ENCODE measurements around the gene DDX11. TPM values are rescaled to one million over a fixed set of nuclear protein-coding genes. Genes with fewer than 3 reads are reported as not detected.
"Not testable (repeated sequence)": the region's sequence is repeated elsewhere in the genome, so short reads cannot be mapped to it uniquely, and the experiment has no call there.

Gene DDX11
- 100 to 1,000 TPM; 184 to 193 TPM for total RNA-seq

GRCh38 chr12:31073527-31074332, at the start of gene DDX11:
DDX11 (plus strand) TSS chr12:31073860; CDS start chr12:31078394, 4,534 bp downstream.
- Mint-ChIP-seq H3K36me3 (ENCODE audit: low read depth) (peaks cover 31% of the 10 kb centered on the region), H3K27ac (peak within 1 kb of the TSS; percentile 94), H3K4me3 (peak within 1 kb of the TSS; percentile 93), H3K4me1 (ENCODE audit: low read depth) (peaks cover 47% of the 10 kb centered on the region)
- CTCF ChIA-PET; H3K27me3 Mint-ChIP-seq (ENCODE audit: low read depth); H3K9me3 Mint-ChIP-seq (ENCODE audit: insufficient read depth): not testable (repeated sequence)
- ATAC-seq (peak; percentile 94), DNase-seq (peak; percentile 94)
- POLR2A ChIA-PET, result interaction anchor here (0.9 kb wide), 1 partner anchor 222 kb away, joined by 3 read pairs; no protein-coding TSS in a partner anchor

DNA sequence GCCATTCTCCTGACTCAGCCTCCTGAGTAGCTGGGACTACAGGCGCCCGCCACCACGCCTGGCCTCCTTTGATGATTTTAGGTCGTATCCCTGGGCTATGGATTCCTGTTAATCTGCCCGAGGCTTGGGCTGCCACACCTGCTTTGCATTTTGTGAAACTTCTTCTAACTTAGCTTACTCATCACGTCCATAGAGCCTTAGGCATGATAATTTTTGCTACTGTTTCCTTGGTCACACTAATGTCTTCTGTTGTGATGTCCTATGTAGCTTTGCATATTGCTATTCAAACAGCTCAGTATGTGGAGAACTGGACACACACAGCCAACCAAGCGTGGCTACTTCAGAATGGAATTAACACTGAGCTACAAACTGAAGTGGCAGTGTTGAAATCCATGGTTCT, 47.5 kb upstream of the DDX11 start:
- ATAC-seq, result no peak
- DNase-seq, result no peak
- no peak overlapping the region for H3K27ac Mint-ChIP-seq
- H3K9me3 Mint-ChIP-seq (ENCODE audit: insufficient read depth), result no peaks in the 10 kb centered on the region
- no peaks in the 10 kb centered on the region for H3K36me3 Mint-ChIP-seq (ENCODE audit: low read depth)
- H3K4me1 Mint-ChIP-seq (ENCODE audit: low read depth), result no peaks in the 10 kb centered on the region
- no peak overlapping the region for H3K4me3 Mint-ChIP-seq
- ChIA-PET CTCF (no interaction called here), POLR2A (no interaction called here)
- H3K27me3 Mint-ChIP-seq (ENCODE audit: low read depth), result peaks cover 10% of the 10 kb centered on the region

- H3K4me3 Mint-ChIP-seq; POLR2A ChIA-PET; H3K27me3 Mint-ChIP-seq (ENCODE audit: low read depth); H3K9me3 Mint-ChIP-seq (ENCODE audit: insufficient read depth); H3K4me1 Mint-ChIP-seq (ENCODE audit: low read depth); DNase-seq; H3K36me3 Mint-ChIP-seq (ENCODE audit: low read depth); CTCF ChIA-PET; ATAC-seq; H3K27ac Mint-ChIP-seq: not testable (repeated sequence)
These were observed 46.7 kb upstream of the DDX11 start for GRCh38 chr12:31027006-31027405.

DNA sequence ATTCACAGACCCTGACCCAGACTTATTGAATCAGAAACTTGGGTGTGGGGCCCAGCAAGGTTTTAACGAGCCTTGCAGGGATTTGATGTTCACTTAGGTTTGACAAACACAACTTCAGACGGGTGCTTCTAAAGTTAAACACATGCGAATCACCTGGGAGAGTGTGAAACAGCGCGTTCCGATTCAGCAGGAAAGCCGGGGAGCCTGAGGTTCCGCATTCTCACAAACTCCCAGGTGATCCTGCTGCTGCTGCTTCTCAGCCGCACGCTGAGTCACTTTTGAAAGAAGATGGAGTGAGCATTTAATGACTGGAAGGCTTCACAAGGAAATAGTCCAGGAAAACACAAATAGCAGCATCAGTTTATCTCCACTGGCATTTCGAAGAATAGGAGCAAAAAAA, 44.2 kb upstream of the DDX11 start:
- ChIA-PET POLR2A (no interaction called here), CTCF (no interaction called here)

DNA sequence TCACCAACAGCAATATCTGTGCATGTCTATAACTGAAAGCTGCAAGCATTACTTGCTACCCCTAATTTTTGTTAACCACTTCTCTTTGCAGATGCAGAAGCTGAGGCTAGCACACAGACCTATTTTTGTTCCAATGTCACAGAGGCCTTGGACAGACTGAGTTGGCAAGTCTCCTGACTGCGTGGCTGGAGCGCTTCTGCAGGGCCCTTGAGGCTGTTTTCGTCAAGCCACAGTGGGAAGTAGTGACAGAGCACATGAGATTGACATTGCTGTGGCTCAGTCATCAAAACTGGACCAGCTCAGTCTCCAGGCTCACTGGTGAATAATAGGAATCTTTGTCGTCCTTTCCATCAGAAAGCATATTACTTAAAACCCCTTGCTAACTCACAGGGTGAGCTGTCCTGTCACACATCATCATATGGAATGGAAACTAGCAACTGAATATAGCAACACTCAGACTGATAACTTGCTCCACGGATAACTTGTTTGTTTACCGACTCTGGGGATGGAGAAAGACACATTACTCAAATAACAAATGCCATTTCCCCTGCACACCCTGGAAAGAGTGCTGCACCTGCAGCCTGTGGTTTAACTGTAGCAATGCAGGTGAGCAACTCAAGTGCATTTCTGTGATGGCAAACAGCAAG, 43.6 kb upstream of the DDX11 start:
- Mint-ChIP-seq H3K36me3 (ENCODE audit: low read depth) (no peaks in the 10 kb centered on the region), H3K27me3 (ENCODE audit: low read depth) (peaks cover 4% of the 10 kb centered on the region), H3K4me3 (no peak overlapping the region), H3K9me3 (ENCODE audit: insufficient read depth) (no peaks in the 10 kb centered on the region), H3K27ac (no peak overlapping the region), H3K4me1 (ENCODE audit: low read depth) (no peaks in the 10 kb centered on the region)
- ChIA-PET CTCF (no interaction called here), POLR2A (no interaction called here)
- ATAC-seq (no peak), DNase-seq (no peak)

More for the DNA sequence above, 44.2 kb upstream of the DDX11 start:
- Mint-ChIP-seq H3K27me3 (ENCODE audit: low read depth) (peaks cover 7% of the 10 kb centered on the region), H3K9me3 (ENCODE audit: insufficient read depth) (no peaks in the 10 kb centered on the region), H3K4me3 (no peak overlapping the region), H3K4me1 (ENCODE audit: low read depth) (no peaks in the 10 kb centered on the region), H3K27ac (no peak overlapping the region), H3K36me3 (ENCODE audit: low read depth) (no peaks in the 10 kb centered on the region)
- DNase-seq (no peak), ATAC-seq (no peak)

DNA sequence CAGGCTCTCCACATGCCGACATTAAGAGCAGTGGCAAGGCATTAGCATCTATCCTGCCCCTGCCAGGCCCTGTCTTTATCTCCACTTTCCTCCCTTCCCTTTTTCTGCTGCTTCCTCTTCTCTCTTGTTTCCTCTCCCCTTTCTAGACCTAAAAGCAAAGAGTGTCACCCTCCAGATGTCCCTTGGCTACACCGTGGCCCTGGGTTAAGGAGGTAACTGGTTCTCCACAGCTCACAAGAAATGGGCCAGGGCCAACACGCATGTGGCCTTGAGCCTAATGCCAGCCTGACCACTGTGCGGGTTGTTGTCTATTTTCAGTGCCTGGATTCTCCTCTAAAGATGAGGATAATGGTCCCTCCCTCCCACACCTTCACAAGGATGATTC, 41.7 kb upstream of the DDX11 start:
- H3K4me3 Mint-ChIP-seq, result no peak overlapping the region
- CTCF ChIA-PET, result no interaction called here
- POLR2A ChIA-PET, result no interaction called here

GRCh38 chr12:31033146-31033545, 40.5 kb upstream of the DDX11 start:
- no peak overlapping the region for H3K4me3 Mint-ChIP-seq
- DNase-seq (no peak), ATAC-seq (no peak)
- no peaks in the 10 kb centered on the region for H3K36me3 Mint-ChIP-seq (ENCODE audit: low read depth)
- H3K4me1 Mint-ChIP-seq (ENCODE audit: low read depth), result peaks cover 3% of the 10 kb centered on the region
- H3K27ac Mint-ChIP-seq, result no peak overlapping the region
- ChIA-PET CTCF (no interaction called here), POLR2A (no interaction called here)
- H3K27me3 Mint-ChIP-seq (ENCODE audit: low read depth), result no peaks in the 10 kb centered on the region
- no peaks in the 10 kb centered on the region for H3K9me3 Mint-ChIP-seq (ENCODE audit: insufficient read depth)

More for the DNA sequence above, 41.7 kb upstream of the DDX11 start:
- DNase-seq, result no peak
- Mint-ChIP-seq H3K27ac (no peak overlapping the region), H3K9me3 (ENCODE audit: insufficient read depth) (no peaks in the 10 kb centered on the region), H3K27me3 (ENCODE audit: low read depth) (no peaks in the 10 kb centered on the region), H3K4me1 (ENCODE audit: low read depth) (peaks cover 3% of the 10 kb centered on the region), H3K36me3 (ENCODE audit: low read depth) (no peaks in the 10 kb centered on the region)
- no peak for ATAC-seq

DNA sequence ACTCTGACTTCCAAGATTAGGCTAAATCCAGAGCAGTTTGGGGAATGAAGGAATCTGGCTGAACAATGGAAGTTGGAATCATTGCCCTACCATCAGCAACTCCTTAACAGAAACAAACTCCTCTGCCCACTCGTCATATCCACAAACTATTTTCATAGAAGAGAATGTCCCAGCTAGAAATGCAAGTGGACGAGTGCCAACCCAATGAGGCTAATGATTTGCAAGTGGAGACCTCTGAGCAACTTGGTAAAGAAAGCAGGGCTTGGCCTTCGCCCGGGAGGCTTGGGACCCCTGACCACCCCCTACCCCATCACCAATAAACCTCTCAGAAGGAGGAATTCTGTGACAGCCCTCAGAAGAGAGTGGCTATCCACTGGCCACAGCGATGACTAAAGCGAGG, 40.0 kb upstream of the DDX11 start:
- H3K4me1 Mint-ChIP-seq (ENCODE audit: low read depth), result peaks cover 3% of the 10 kb centered on the region
- no peak overlapping the region for H3K27ac Mint-ChIP-seq
- DNase-seq, result no peak
- ChIA-PET CTCF (no interaction called here), POLR2A (no interaction called here)
- ATAC-seq, result no peak
- H3K9me3 Mint-ChIP-seq (ENCODE audit: insufficient read depth), result no peaks in the 10 kb centered on the region
- H3K4me3 Mint-ChIP-seq, result no peak overlapping the region
- H3K36me3 Mint-ChIP-seq (ENCODE audit: low read depth), result no peaks in the 10 kb centered on the region
- no peaks in the 10 kb centered on the region for H3K27me3 Mint-ChIP-seq (ENCODE audit: low read depth)

- Mint-ChIP-seq H3K27ac (no peak overlapping the region), H3K9me3 (ENCODE audit: insufficient read depth) (no peaks in the 10 kb centered on the region), H3K36me3 (ENCODE audit: low read depth) (no peaks in the 10 kb centered on the region), H3K27me3 (ENCODE audit: low read depth) (peaks cover 4% of the 10 kb centered on the region), H3K4me1 (ENCODE audit: low read depth) (peaks cover 3% of the 10 kb centered on the region), H3K4me3 (no peak overlapping the region)
- ChIA-PET POLR2A (no interaction called here), CTCF (no interaction called here)
- ATAC-seq (no peak), DNase-seq (no peak)
These were observed 39.3 kb upstream of the DDX11 start for GRCh38 chr12:31034372-31034771.

- no peak overlapping the region for H3K4me3 Mint-ChIP-seq
- H3K36me3 Mint-ChIP-seq (ENCODE audit: low read depth), result no peaks in the 10 kb centered on the region
- CTCF ChIA-PET, result no interaction called here
- no peak overlapping the region for H3K27ac Mint-ChIP-seq
- POLR2A ChIA-PET, result interaction anchor here (0.6 kb wide), 1 partner anchor 289 kb away, joined by 3 read pairs; no protein-coding TSS in a partner anchor
- DNase-seq (no peak), ATAC-seq (no peak)
- H3K9me3 Mint-ChIP-seq (ENCODE audit: insufficient read depth), result no peaks in the 10 kb centered on the region
- peaks cover 3% of the 10 kb centered on the region for H3K4me1 Mint-ChIP-seq (ENCODE audit: low read depth)
- H3K27me3 Mint-ChIP-seq (ENCODE audit: low read depth), result peaks cover 4% of the 10 kb centered on the region
These were observed 38.4 kb upstream of the DDX11 start for GRCh38 chr12:31035226-31035625.

GRCh38 chr12:31035967-31036665, 37.5 kb upstream of the DDX11 start:
- ChIA-PET POLR2A (no interaction called here), CTCF (no interaction called here)
- Mint-ChIP-seq H3K27ac (no peak overlapping the region), H3K27me3 (ENCODE audit: low read depth) (peaks cover 4% of the 10 kb centered on the region), H3K36me3 (ENCODE audit: low read depth) (no peaks in the 10 kb centered on the region), H3K4me1 (ENCODE audit: low read depth) (peaks cover 3% of the 10 kb centered on the region), H3K9me3 (ENCODE audit: insufficient read depth) (no peaks in the 10 kb centered on the region), H3K4me3 (no peak overlapping the region)
- ATAC-seq (no peak), DNase-seq (no peak)

DNA sequence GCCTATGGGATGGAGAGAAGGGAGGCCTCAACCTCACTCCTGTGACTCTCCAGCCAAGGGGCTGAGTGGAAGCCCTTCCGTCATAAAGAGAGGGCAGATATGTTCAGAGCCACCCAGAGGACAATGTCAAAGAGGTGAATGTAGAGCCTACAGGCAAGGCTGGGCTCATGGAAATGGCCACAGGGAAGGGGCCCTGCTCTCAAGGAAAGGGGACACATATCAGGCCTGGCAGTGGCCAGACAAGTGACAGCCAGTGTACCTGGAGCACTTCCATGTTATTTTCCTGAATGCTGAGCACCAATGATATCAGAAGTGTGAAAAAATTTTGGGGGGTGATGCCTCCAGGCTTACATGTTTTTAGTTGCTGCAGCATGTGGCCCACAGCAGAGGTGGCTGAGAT, 36.6 kb upstream of the DDX11 start:
- CTCF ChIA-PET, result no interaction called here
- DNase-seq (no peak), ATAC-seq (no peak)
- peaks cover 3% of the 10 kb centered on the region for H3K4me1 Mint-ChIP-seq (ENCODE audit: low read depth)
- no peak overlapping the region for H3K4me3 Mint-ChIP-seq
- no peaks in the 10 kb centered on the region for H3K9me3 Mint-ChIP-seq (ENCODE audit: insufficient read depth)
- POLR2A ChIA-PET, result no interaction called here
- H3K27ac Mint-ChIP-seq, result no peak overlapping the region
- H3K36me3 Mint-ChIP-seq (ENCODE audit: low read depth), result no peaks in the 10 kb centered on the region
- H3K27me3 Mint-ChIP-seq (ENCODE audit: low read depth), result peaks cover 4% of the 10 kb centered on the region
